CD1c-positive myeloid dendritic cell (primary cell): ENCODE data around the gene CRTC3.
"Not testable (repeated sequence)": the region's sequence is repeated elsewhere in the genome, so short reads cannot be mapped to it uniquely, and the experiment has no call there.

Experiments
- DNase-seq: peaks from one replicate; pipeline ENCODE4 v3.0.0-alpha.2; 2016; ENCODE audit errors: extremely low spot score

Gene CRTC3

GRCh38 chr15:90650117-90650955 is 120.6 kb downstream of the CRTC3 start:
- peak; percentile 48 for DNase-seq

- no peak for DNase-seq
These were observed 121.4 kb downstream of the CRTC3 start for GRCh38 chr15:90650956-90651689.

GRCh38 chr15:90654233-90655136 is 124.8 kb downstream of the CRTC3 start:
- DNase-seq, result peak; percentile 48

GRCh38 chr15:90657520-90658172 is 127.9 kb downstream of the CRTC3 start:
- not testable (repeated sequence) for DNase-seq

- DNase-seq, result no peak
These were observed 129.8 kb downstream of the CRTC3 start for GRCh38 chr15:90659481-90659880.

- DNase-seq, result peak; percentile 95
These were observed 130.7 kb downstream of the CRTC3 start for GRCh38 chr15:90660195-90660998.

- peak; percentile 56 for DNase-seq
These were observed 131.2 kb downstream of the CRTC3 start for GRCh38 chr15:90660999-90661330.

GRCh38 chr15:90664081-90664461 is 134.3 kb downstream of the CRTC3 start:
- DNase-seq, result not testable (repeated sequence)

GRCh38 chr15:90664650-90665287 is 135.0 kb downstream of the CRTC3 start:
- peak; percentile 26 for DNase-seq

- peak; percentile 68 for DNase-seq
These were observed 135.8 kb downstream of the CRTC3 start for GRCh38 chr15:90665288-90666134.

GRCh38 chr15:90666135-90666909 is 136.6 kb downstream of the CRTC3 start:
- no peak for DNase-seq

GRCh38 chr15:90667073-90667754 is 137.5 kb downstream of the CRTC3 start:
- DNase-seq, result no peak

GRCh38 chr15:90667755-90668345 is 138.1 kb downstream of the CRTC3 start:
- not testable (repeated sequence) for DNase-seq

- DNase-seq, result not testable (repeated sequence)
These were observed 140.9 kb downstream of the CRTC3 start for GRCh38 chr15:90670631-90671030.

- no peak for DNase-seq
These were observed 141.5 kb downstream of the CRTC3 start for GRCh38 chr15:90671216-90671615.

- DNase-seq, result not testable (repeated sequence)
These were observed 143.6 kb downstream of the CRTC3 start for GRCh38 chr15:90673357-90673756.

GRCh38 chr15:90674476-90674875 is 144.8 kb downstream of the CRTC3 start:
- DNase-seq, result no peak
